AG10803 (cell line): ENCODE results near the gene RAPGEF5.
"Not testable (repeated sequence)": the region's sequence is repeated elsewhere in the genome, so short reads cannot be mapped to it uniquely, and the experiment has no call there.

ENCODE experiments used
- DNase-seq: peaks from one replicate; pipeline ENCODE4 v3.0.0; 2010; ENCODE audit warnings: low read depth
- H3K4me3 ChIP-seq: 2 replicates; pipeline ENCODE4 v1.5.1; 2011; ENCODE audit warnings: mild to moderate bottlenecking, low read length, control low read depth
- CTCF ChIP-seq: conservative IDR thresholded peaks from 2 replicates; pipeline ENCODE4 v1.5.1; 2011; ENCODE audit warnings: mild to moderate bottlenecking, low read length, control low read depth, inconsistent platforms

The RAPGEF5 gene

GRCh38 chr7:22094413-22095342, 262.3 kb downstream of the RAPGEF5 start:
- peak; percentile 12; the same call in 1 of the 2 replicates for TF ChIP-seq CTCF
- DNase-seq, result peak; percentile 91
- H3K4me3 ChIP-seq, result no peak overlapping the region

- no peak overlapping the region for H3K4me3 ChIP-seq
- DNase-seq, result no peak
- TF ChIP-seq CTCF, result no peak
Observed at GRCh38 chr7:22093936-22094335, 263.0 kb downstream of the RAPGEF5 start.

GRCh38 chr7:22093001-22093400, 264.0 kb downstream of the RAPGEF5 start:
- H3K4me3 ChIP-seq, result no peak overlapping the region
- DNase-seq, result peak; percentile 73
- no peak for TF ChIP-seq CTCF

GRCh38 chr7:22090958-22091525, 265.9 kb downstream of the RAPGEF5 start:
- not testable (repeated sequence) for DNase-seq, H3K4me3 ChIP-seq

- H3K4me3 ChIP-seq, result no peak overlapping the region
- DNase-seq, result no peak
- no peak for TF ChIP-seq CTCF
Observed at GRCh38 chr7:22090512-22090911, 266.4 kb downstream of the RAPGEF5 start.

- no peak overlapping the region for H3K4me3 ChIP-seq
- TF ChIP-seq CTCF, result no peak
- DNase-seq, result no peak
Observed at GRCh38 chr7:22090107-22090506, 266.8 kb downstream of the RAPGEF5 start.

- no peak for DNase-seq
- no peak for TF ChIP-seq CTCF
- H3K4me3 ChIP-seq, result no peak overlapping the region
Observed at GRCh38 chr7:22088827-22089226, 268.1 kb downstream of the RAPGEF5 start.
